ENCODE data around the gene LRRC28.

LRRC28 gene

DNA sequence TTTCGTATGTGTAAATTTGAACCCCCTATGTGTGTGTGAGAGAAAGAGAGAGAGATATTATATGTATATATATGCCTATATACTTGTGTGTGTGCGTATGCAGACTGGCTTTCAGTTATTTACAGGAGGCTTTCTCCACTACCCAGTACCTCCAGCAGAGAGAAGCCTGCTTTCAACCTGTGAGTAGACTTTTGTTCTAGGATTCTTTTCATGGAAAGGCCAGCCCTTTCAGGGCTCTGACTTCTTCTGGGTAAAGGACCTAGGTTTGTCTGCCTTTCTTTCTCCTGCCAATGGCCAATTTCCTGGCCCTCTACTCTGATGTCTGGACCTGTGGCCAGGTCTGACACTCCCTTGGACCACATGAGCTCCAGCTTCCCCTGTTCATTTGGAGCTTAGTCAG, 23.8 kb downstream of the LRRC28 start:
- TF ChIP-seq, protein P1, sequence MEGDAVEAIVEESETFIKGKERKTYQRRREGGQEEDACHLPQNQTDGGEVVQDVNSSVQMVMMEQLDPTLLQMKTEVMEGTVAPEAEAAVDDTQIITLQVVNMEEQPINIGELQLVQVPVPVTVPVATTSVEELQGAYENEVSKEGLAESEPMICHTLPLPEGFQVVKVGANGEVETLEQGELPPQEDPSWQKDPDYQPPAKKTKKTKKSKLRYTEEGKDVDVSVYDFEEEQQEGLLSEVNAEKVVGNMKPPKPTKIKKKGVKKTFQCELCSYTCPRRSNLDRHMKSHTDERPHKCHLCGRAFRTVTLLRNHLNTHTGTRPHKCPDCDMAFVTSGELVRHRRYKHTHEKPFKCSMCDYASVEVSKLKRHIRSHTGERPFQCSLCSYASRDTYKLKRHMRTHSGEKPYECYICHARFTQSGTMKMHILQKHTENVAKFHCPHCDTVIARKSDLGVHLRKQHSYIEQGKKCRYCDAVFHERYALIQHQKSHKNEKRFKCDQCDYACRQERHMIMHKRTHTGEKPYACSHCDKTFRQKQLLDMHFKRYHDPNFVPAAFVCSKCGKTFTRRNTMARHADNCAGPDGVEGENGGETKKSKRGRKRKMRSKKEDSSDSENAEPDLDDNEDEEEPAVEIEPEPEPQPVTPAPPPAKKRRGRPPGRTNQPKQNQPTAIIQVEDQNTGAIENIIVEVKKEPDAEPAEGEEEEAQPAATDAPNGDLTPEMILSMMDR (IDR thresholded peaks at IDR 0.05; ENCODE audit: low read depth, low read length, missing control alignments) = no peak
- no peak overlapping the region for H3K4me3 ChIP-seq (ENCODE audit: low read depth, low read length)
- DNase-seq (ENCODE audit: low read depth) = no peak
- in situ Hi-C loops (cut with HindIII; ENCODE audit: low sequenced_read_pairs) = loop anchor here (25.0 kb wide), 1 partner anchor 437 kb away; no protein-coding TSS in a partner anchor

- H3K4me3 ChIP-seq (ENCODE audit: low read depth, low read length) = no peak overlapping the region
- TF ChIP-seq, protein P1 (IDR thresholded peaks at IDR 0.05; ENCODE audit: low read depth, low read length, missing control alignments) = no peak
- no peak for DNase-seq (ENCODE audit: low read depth)
- in situ Hi-C loops (cut with HindIII; ENCODE audit: low sequenced_read_pairs) = loop anchor here (25.0 kb wide), 1 partner anchor 437 kb away; no protein-coding TSS in a partner anchor
Observed at GRCh38 chr15:99275525-99276128, 24.3 kb downstream of the LRRC28 start.

DNA sequence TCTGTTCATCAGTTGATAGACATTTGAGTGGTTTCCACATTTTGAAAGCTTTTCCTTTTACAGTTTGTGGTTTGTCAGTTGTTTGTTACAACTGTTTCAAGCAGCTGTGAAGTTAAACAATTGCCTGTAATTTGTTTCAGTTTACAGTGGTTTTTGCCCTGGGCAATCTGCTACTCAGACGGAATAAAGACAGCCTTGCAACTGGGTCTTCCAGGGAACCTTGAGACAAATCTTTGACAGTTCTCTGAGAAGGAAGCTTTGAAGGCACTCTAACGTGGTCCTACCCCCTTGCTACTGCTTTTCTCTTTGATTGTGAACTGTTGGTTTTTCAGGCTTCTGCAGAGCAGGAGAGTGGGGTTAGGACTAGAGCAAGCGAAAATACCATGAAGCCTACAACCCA, 28.0 kb downstream of the LRRC28 start:
- no peak overlapping the region for H3K4me3 ChIP-seq (ENCODE audit: low read depth, low read length)
- TF ChIP-seq, protein P1 (IDR thresholded peaks at IDR 0.05; ENCODE audit: low read depth, low read length, missing control alignments) = no peak
- in situ Hi-C loops (cut with HindIII; ENCODE audit: low sequenced_read_pairs) = loop anchor here (25.0 kb wide), 1 partner anchor 433 kb away; no protein-coding TSS in a partner anchor
- no peak for DNase-seq (ENCODE audit: low read depth)

GRCh38 chr15:99279827-99280226, 28.5 kb downstream of the LRRC28 start:
- DNase-seq (ENCODE audit: low read depth) = no peak
- TF ChIP-seq, protein P1 (IDR thresholded peaks at IDR 0.05; ENCODE audit: low read depth, low read length, missing control alignments) = no peak
- in situ Hi-C loops (cut with HindIII; ENCODE audit: low sequenced_read_pairs) = loop anchor here (25.0 kb wide), 1 partner anchor 432 kb away; no protein-coding TSS in a partner anchor
- H3K4me3 ChIP-seq (ENCODE audit: low read depth, low read length) = no peak overlapping the region

GRCh38 chr15:99282121-99282520, 30.8 kb downstream of the LRRC28 start:
- TF ChIP-seq, protein P1 (IDR thresholded peaks at IDR 0.05; ENCODE audit: low read depth, low read length, missing control alignments) = no peak
- H3K4me3 ChIP-seq (ENCODE audit: low read depth, low read length) = no peak overlapping the region
- no peak for DNase-seq (ENCODE audit: low read depth)
- in situ Hi-C loops (cut with HindIII; ENCODE audit: low sequenced_read_pairs) = loop anchor here (25.0 kb wide), 1 partner anchor 430 kb away; no protein-coding TSS in a partner anchor

GRCh38 chr15:99282586-99282985, 31.3 kb downstream of the LRRC28 start:
- in situ Hi-C loops (cut with HindIII; ENCODE audit: low sequenced_read_pairs) = loop anchor here (25.0 kb wide), 1 partner anchor 430 kb away; no protein-coding TSS in a partner anchor
- DNase-seq (ENCODE audit: low read depth) = no peak
- TF ChIP-seq, protein P1 (IDR thresholded peaks at IDR 0.05; ENCODE audit: low read depth, low read length, missing control alignments) = no peak
- no peak overlapping the region for H3K4me3 ChIP-seq (ENCODE audit: low read depth, low read length)

Measured in astrocyte of the cerebellum (primary cell).